T-helper 9 cell (primary cell): ENCODE data around the gene ABCG4.
"Not testable (repeated sequence)": the region's sequence is repeated elsewhere in the genome, so short reads cannot be mapped to it uniquely, and the experiment has no call there.

ENCODE experiments used
- DNase-seq: peaks from one replicate; pipeline ENCODE4 v3.0.0-alpha.2; 2020

Gene ABCG4

DNA sequence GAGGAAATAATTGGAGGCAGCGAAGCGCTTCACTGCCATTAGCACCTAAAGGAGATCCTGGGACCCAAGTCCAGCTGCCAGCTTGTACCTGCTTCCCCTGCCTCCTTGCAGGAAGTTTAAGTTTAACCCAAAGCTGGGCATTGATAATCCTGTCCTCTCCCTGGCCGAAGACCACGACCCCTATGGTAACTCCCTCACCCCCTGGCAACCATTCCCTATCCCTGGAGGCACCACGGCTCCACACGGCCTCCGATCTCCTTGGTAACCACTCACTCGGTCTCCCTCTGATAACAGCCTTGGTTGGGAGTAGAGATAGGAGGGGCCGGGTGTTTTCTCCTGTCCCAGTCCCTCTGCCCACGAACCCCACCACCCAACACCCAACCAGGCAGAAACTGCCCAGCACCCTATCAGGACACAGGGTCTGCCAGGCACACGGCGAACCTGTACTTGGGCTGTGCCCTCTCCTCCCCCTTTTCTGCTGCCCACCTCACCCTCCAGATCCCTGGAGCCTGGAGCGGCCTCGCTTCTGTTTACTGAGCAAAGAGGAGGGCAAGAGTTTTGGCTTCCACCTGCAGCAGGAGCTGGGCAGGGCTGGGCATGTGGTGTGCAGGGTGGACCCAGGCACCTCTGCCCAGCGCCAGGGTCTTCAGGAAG is 37.3 kb downstream of the ABCG4 start:
- DNase-seq, result no peak

DNA sequence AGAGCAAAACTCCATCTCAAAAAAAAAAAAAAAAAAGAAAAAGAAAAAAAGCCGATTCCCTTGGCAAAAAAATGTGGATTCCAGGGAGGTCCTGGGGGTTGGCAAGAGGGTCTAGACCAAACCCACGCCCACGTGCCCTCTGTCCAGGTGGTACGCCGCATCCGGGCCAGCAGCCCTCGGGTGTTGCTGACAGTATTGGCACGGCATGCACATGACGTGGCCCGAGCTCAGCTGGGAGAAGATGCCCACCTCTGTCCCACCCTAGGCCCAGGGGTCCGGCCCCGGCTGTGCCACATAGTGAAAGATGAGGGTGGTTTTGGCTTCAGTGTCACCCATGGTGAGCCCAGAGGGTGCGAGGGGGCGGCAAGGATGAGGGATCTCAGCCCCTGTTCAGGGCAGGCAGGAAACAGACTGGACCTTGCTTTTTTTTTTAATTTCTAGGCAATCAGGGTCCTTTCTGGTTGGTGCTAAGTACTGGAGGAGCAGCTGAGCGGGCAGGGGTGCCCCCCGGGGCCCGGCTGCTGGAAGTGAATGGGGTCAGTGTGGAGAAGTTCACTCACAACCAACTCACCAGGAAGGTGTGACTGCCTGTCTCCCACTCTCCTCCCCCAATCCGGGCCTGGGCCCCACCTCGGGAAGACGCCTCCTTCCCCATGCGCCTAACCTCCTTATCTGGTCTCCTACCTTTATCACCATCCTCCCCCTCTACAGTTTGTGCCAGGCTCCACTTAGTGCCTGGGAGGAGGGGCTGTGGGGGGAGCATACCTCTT is 38.5 kb downstream of the ABCG4 start:
- DNase-seq, result no peak

DNA sequence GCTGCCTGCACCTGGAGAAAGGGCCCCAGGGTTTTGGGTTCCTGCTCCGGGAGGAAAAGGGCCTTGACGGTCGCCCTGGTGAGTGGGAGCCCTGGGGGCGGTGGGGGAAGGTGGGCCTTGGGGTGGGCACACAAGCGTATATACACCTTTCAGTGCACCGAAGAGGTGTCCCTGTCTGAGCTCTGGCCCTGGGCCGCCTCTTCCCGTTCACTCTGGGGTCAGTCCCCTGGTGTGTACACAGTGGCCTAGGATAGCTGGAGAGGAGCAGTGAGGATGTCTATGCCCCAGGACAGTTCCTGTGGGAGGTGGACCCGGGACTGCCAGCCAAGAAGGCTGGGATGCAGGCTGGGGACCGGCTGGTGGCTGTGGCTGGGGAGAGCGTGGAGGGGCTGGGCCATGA is 39.2 kb downstream of the ABCG4 start:
- no peak for DNase-seq

DNA sequence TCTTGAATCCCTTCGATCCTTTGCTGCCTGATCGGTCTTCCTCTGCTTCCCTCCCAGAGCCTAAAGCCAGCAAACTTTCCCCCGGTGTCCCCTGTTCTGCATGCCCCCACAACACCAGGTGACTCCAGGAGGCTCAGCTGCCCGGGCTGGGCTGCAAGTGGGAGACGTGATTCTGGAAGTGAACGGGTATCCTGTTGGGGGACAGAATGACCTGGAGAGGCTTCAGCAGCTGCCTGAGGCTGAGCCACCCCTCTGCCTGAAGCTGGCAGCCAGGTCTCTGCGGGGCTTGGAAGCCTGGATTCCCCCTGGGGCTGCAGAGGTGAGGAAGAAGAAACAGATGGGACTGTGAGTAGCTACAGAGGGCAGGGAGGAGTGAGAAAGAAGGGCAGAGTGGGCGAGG is 40.0 kb downstream of the ABCG4 start:
- DNase-seq, result no peak

DNA sequence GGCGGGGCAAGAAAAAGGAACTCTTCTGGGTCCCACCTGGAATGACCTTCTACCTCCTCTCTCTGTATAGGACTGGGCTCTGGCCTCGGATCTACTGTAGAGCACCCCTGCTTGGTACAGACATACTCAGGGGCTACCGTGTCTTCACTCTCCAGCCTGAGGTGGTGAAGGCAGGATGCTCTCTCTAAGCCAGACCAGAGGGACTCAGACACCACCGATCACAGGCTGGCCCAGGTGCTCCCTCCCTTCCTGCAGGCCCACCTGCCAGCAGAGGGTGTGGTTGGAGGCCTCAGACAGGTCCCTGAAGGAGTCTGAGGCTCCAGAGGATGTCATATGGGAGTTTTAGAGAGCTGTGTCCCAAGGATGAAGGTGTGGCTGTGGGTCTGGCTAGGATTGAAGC is 40.5 kb downstream of the ABCG4 start:
- no peak for DNase-seq

DNA sequence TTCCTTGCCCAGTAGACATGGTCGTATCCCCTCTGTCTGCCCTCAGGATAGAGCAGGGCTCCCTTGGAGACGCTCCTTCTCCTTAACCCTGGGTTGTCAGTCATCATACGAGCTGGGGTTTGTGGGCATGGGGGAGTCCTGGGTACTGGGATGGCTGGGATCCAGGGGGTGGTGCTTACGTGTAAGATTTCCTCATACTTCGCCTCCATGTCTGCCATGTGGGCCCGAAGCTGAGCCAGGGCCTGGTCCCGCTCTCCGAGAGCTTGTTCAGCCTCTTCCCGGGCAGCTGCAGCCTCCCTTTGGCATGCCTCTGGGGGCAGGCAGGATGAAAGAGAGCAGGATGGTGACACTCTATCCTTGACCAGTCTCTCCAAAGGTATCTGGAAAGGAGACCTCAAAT is 41.7 kb downstream of the ABCG4 start:
- DNase-seq, result no peak

DNA sequence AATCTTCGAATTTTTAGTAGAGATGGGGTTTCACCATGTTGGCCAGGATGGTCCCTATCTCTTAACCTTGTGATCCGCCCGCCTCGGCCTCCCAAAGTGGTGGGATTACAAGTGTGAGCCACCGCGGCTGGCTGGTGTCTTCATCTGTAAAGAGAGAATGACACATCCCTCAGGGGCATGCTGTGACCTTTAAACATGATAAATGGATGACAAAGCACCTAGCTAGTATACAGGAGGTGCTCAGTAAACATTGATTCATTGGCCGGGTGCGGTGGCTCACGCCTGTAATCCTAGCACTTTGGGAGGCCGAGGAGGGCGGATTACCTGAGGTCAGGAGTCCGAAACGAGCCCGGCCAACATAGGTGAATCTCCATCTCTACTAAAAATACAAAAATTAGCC is 42.4 kb downstream of the ABCG4 start:
- DNase-seq, result not testable (repeated sequence)

DNA sequence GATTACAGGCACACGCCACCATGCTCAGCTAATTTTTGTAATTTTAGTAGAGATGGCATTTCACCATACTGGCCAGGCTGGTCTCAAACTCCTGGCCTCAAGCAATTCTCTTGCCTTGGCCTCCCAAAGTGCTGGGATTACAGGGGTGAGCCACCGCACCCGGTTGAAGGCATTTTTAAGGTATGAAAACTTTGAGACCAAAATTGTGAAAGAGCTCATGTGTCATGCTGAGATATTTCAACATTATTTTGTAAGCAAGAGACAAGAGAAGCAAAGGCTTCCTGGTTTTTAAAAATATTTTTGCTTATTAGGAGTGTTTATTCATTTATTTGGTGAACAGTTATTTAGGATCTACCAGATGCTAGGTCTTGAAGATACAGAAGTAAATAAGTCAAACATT is 43.3 kb downstream of the ABCG4 start:
- DNase-seq, result no peak

DNA sequence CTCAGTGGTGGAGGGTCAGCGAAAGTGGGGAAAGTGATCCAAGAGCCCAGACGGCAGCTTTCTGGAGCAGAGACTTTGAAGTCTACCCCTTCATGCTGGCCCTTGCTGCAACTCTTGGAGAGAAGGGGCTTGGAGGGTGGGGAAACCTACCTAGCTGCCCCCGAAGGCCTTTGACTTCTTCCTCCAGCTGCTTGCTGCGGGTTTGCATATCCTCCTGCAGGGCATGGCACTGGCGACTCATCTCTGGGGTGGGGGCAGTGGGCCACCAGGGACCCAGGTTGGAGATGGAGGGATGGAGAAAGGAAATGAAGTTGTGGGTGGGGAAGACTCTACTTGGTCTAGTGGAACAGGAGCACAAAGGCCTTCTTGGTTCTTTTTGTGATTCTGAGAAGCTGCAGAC is 44.1 kb downstream of the ABCG4 start:
- DNase-seq, result no peak

DNA sequence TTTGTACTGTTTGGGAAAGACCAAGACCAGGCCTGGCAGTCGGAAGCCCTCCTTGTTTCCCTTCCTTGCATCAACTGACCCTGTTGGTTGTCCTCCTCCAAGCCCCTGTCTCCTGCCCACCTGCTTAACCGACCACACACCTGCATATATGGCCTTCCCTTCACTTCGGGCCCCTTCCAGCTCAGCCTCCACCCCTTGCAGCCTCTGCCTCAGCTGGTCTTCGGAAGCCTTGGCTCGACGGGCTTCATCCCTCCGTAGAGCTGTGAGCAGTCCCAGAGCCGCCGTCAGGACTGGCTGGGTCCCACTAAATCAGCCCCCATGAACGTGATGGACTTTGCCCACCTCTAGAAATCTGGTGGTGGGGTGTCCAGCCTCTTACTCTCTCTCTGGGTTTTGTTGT is 44.8 kb downstream of the ABCG4 start:
- DNase-seq, result no peak

DNA sequence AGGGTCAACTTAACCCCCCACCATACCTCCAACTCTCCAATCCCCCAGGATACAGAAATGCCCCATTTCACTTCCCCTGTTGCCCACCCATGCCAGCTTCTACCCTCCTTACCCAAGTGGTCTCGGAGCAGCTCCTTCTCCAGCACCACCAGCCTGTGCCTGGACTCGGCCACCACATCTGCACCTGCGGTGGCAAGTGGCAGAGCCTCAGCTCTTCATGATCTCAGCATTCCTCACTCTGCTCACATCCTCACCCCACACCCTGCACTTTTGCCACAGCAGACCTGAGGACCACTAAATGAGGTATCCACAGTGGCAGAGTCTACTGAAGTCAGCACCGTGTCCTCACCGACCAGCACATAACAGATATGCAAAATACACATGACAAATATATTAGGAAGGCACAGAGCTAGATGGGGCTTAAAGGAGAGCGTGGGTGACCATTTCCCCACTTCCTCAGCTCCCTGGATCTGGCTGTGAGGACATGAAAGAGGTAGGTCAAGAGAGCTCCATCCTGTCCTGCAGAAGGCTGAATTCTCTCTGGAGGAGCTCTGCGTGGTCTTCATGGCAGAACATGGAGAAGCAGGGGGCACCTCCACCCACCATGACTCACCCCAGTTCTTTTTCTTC is 46.1 kb downstream of the ABCG4 start:
- DNase-seq, result no peak

DNA sequence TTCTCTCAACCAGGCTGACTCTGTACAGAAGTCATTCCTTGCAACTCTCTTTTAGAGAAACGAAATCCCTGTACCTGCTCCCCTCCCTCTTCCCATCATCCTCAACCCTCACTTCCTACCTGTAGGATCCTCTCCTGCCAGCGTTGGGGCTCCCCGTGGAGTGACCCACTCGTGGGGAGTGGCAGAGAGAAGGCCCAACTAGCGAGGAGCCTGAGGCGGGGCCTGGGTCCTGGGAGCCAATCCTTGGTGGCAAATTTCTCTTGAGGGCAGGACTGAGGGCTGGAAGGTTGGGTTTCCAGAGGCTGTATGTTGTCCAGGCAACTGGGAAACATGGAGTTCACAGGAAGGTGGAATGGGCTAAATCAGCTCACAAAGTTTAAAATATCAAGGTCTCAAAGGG is 46.8 kb downstream of the ABCG4 start:
- DNase-seq, result no peak

DNA sequence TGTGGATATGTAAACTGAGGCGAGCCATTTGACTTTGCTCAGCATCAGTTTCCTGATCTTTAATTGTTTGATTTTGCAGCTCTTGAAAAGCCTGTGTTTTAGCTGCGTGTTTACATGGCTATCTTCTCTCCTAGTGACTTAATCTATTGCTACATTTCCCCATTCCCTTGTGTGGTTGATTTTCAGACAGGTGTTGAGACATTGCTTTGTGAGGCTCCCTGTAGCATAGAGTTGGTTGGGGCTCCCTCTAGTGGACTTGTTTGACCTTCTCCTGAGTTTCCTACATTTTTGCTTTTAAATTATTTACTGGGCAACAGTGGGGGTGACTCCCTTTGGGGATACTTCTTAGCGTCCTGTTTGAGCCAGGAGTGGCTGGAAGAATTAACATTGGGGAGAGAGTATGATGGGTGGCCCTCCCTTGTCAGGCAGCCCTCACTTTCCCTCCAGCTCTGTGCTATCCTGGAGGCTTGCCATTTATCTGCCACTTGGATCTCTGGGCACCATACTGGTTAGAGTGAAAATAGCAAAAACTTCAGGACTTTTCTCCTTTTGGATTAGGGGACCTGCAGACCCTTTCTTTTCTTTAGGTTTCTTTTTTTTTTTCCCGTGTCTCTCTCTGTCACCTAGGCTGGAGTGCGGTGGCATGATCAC is 48.1 kb downstream of the ABCG4 start:
- DNase-seq, result peak; percentile 41

DNA sequence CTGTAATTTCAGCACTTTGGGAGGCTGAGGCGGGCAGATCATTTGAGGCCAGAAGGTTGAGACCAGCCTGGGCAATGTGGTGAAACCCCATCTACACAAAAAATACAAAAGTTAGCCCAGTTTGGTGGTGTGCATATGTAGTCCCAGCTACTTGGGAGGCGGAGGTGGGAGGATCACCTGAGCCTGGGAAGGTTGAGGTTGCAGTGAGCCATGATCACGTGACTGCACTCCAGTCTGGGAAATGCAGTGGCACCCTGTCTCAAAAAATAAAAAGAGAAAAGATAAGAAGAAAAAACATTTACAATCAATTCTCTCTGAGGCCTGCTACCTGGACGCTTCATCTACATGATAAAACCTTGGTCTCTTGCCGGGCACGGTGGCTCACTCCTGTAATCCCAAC is 50.1 kb downstream of the ABCG4 start:
- no peak for DNase-seq

DNA sequence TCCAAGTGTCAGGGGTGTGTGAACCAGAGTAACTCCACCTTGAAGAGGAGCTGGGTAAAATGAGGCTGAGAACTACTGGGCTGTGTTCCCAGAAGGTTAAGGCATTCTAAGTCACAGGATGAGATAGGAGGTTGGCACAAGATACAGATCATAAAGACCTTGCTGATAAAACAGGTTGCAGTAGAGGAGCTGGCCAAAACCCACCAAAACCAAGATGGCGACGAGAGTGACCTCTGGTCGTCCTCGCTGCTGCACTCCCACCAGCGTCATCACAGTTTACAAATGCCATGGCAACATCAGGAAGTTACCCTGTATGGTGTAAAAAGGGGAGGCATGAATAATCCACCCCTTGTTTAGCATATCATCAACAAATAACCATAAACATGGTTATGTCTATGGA is 52.4 kb downstream of the ABCG4 start:
- DNase-seq, result not testable (repeated sequence)

DNA sequence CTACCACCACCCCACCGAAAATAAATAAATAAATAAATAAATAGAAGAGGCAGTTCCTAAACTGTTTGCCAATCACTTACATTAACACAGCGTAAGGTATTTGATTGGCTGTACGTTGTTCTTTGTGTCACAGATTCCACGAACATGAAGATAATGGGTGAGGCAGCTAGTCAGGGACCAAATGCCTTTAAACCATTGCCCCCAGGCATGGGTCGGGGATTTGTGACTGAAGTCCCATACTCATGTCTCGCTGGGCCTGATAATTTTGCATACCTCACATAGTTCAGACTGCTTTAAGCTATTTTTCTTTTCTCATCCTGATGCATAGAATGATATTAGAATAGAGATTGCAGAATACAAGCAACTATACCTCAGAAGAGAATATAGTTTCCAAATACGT is 53.7 kb downstream of the ABCG4 start:
- no peak for DNase-seq

DNA sequence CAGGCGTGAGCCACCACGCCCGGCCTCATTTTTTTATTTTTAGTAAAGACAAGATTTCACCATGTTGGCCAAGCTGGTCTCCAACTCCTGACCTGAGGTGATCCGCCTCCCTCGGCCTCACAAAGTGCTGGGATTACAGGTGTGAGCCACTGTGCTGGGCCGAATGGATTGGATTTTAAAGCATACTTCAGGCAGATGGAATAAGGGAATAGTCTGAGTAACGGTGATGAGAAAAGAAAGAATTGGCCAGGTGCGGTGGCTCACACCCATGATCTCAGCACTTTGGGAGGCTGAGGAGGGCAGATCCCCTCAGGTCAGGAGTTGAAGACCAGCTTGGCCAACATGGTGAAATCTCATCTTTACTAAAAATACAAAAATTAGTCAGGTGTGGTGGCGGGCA is 55.2 kb downstream of the ABCG4 start:
- DNase-seq, result no peak

DNA sequence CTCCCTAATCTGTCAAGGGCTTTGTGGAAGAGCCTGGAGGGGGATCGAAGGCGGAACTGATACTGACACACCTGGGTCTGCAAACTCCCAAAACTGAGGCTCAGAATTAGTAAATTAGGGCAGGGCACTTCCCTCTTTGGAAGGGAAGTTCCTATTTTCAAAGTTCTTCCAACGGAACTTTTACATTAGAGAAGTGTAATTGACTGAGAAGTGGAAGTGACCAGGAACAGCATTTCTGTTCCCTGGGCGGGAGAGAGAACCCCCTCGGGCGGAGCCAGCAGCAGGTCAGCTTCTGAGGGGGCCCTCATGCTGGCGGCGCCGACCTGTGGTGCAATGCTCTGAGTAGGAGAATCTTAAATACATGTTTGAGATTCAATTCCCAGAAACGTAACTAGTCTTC is 56.2 kb downstream of the ABCG4 start:
- DNase-seq, result no peak

DNA sequence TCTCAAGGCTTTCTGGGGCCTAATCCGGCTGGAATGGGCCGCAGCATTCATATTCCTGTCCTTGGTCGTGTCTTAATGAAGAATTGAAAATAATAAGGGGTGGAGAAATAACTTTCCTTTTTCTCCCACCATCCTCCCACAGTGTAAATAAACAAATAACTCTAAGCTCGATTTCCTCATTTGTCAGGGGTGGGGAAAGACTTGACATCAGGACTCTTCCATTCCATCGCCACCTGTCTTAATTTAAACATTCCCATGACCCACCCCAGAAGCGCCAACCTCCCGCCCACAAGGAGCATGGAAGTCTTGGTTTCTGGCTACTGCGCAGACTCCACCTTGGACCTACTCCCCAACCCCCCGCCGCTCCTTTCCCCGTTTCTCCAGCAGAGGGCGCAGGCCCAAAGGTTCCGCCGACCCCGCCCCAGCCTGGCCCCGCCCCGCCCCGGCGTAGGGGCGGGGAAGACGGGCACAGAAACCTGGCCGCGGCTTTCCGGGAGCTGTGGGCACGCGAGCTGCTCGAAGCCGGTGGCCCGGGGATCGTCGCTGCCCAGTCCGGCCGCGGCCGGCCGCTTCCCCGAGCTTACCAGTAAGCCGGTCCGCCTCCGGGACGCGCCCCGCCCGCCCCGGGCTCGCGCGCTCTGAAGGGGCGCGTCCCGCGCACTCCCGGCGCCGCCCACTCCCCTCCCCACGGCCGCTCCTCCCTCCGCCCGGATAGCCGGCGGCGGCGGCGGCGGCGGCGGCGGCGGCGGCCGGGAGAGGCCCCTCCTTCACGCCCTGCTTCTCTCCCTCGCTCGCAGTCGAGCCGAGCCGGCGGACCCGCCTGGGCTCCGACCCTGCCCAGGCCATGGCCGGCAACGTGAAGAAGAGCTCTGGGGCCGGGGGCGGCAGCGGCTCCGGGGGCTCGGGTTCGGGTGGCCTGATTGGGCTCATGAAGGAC is 57.0 kb downstream of the ABCG4 start, which contains the start of gene CBL:
Gene CBL, plus strand, starts transcription at position 766 of the 937 bp plus-strand sequence. Its CDS starts 79 bp downstream, at position 845.
- DNase-seq, result peak; percentile 99

DNA sequence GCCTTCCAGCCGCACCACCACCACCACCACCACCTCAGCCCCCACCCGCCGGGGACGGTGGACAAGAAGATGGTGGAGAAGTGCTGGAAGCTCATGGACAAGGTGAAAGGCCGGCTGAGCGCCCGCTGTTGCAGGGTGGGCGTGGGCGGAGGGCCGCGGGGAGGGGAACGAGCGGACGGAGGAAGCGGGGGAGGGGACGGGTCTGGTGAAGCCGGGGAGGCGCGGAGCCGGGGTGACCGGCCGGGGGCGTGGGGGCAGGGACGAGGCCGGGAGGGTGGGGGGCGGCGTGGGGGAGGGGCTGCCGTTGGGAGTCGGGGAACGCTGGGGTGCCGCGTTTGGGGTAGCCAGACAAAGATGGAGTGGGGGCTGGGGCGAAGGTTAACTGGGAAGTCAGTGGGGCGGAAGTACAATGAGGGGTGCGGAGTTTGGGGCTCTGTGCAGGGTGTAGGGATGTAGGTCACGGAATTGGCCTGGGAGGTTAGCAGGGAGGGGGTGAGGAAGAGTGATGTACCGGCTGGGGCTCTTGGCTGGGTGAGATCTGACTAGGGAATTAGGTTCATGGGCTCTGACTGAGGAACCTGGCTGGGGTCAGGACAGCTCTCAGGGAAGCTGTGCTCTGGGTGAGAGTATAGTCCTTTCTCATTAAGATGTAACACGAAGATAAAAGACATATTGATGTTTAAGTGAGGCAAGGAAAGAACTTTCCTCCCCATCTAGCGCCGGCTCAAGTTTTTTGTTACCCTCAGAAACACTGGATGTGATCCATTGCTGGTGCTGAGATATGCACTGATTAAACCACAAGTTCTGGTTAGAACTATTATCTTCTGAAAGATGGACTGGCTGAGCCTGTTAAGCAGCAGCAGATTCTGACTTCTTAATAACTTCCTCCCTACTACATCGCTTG is 57.9 kb downstream of the ABCG4 start:
- DNase-seq, result peak; percentile 44

DNA sequence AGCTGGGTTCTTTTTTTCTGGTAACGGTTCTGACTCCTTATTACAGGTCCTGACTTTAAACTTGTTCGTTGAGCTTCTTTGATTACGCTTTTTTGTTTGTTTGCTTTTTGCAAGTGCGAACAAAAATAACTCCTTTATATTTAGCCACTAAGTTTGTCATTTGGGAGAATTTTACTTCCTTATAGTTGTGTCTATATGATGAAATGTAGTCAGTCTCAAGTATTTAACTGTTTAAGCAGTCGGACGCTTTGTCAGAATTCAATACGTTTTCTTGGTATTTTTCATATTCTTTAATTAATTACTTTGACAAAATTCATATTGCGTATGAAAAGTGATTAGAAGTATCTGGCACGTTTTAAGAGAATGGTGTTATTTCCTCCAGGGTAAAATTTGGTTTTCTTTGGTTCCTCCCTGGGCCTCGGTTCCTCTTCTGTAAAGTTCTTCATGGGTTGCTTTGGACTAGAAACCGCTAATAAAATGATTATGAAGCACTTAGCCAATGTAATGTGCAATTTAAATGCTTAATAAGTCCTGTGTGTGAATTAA is 58.6 kb downstream of the ABCG4 start:
- no peak for DNase-seq
